ENCODE data around the gene PAX2. TPM values are rescaled to one million over a fixed set of nuclear protein-coding genes. Genes with fewer than 3 reads are reported as not detected.
A peak's percentile ranks its signal among the peaks of the same experiment; 100 is the strongest.

Gene PAX2
- total RNA-seq, 1 donor from 2014 or later: not detected

- Histone ChIP-seq H3K27ac (ENCODE audit: low read depth, low read length) (no peak overlapping the region), H3K9ac (ENCODE audit: low read depth in 1 of 3, low read length in 3 of 3) (no peak overlapping the region), H3K27me3 (ENCODE audit: control insufficient read depth in 3 of 3, insufficient read depth in 3 of 3, low read length in 3 of 3) (peaks cover 61 to 69% (median 66%) of the 10 kb centered on the region in 3 donors), H3K9me3 (ENCODE audit: control insufficient read depth in 3 of 3, low read length in 3 of 3) (no peaks in the 10 kb centered on the region), H3K4me1 (ENCODE audit: control insufficient read depth in 3 of 3, insufficient read depth in 3 of 3, low read length in 3 of 3) (no peaks in the 10 kb centered on the region), H3K4me3 (ENCODE audit: low read length in 3 of 3) (no peak overlapping the region), H3K36me3 (ENCODE audit: control insufficient read depth in 3 of 3, insufficient read depth in 3 of 3, low read length in 3 of 3) (no peaks in the 10 kb centered on the region)
Measured at GRCh38 chr10:100812978-100813377, 67.6 kb downstream of the PAX2 start.

GRCh38 chr10:100814751-100815474, 69.5 kb downstream of the PAX2 start:
- H3K4me1 ChIP-seq (ENCODE audit: control insufficient read depth in 3 of 3, insufficient read depth in 3 of 3, low read length in 3 of 3): no peaks in the 10 kb centered on the region
- H3K9me3 ChIP-seq (ENCODE audit: control insufficient read depth in 3 of 3, low read length in 3 of 3): no peaks in the 10 kb centered on the region
- H3K9ac ChIP-seq (ENCODE audit: low read depth in 1 of 3, low read length in 3 of 3): no peak overlapping the region
- H3K27me3 ChIP-seq (ENCODE audit: control insufficient read depth in 3 of 3, insufficient read depth in 3 of 3, low read length in 3 of 3): peaks cover 52 to 59% (median 53%) of the 10 kb centered on the region in 3 donors
- no peak overlapping the region for H3K27ac ChIP-seq (ENCODE audit: low read depth, low read length)
- H3K4me3 ChIP-seq (ENCODE audit: low read length in 3 of 3): no peak overlapping the region
- no peaks in the 10 kb centered on the region for H3K36me3 ChIP-seq (ENCODE audit: control insufficient read depth in 3 of 3, insufficient read depth in 3 of 3, low read length in 3 of 3)

GRCh38 chr10:100816671-100817070, 71.3 kb downstream of the PAX2 start:
- no peaks in the 10 kb centered on the region for H3K9me3 ChIP-seq (ENCODE audit: control insufficient read depth in 3 of 3, low read length in 3 of 3)
- no peak overlapping the region for H3K9ac ChIP-seq (ENCODE audit: low read depth in 1 of 3, low read length in 3 of 3)
- H3K4me3 ChIP-seq (ENCODE audit: low read length in 3 of 3): no peak overlapping the region
- no peaks in the 10 kb centered on the region for H3K4me1 ChIP-seq (ENCODE audit: control insufficient read depth in 3 of 3, insufficient read depth in 3 of 3, low read length in 3 of 3)
- H3K27ac ChIP-seq (ENCODE audit: low read depth, low read length): no peak overlapping the region
- H3K27me3 ChIP-seq (ENCODE audit: control insufficient read depth in 3 of 3, insufficient read depth in 3 of 3, low read length in 3 of 3): peaks cover 50 to 61% (median 53%) of the 10 kb centered on the region in 3 donors
- H3K36me3 ChIP-seq (ENCODE audit: control insufficient read depth in 3 of 3, insufficient read depth in 3 of 3, low read length in 3 of 3): no peaks in the 10 kb centered on the region

GRCh38 chr10:100817268-100817839, 72.0 kb downstream of the PAX2 start:
- Histone ChIP-seq H3K9ac (ENCODE audit: low read depth in 1 of 3, low read length in 3 of 3) (no peak overlapping the region), H3K4me3 (ENCODE audit: low read length in 3 of 3) (no peak overlapping the region), H3K4me1 (ENCODE audit: control insufficient read depth in 3 of 3, insufficient read depth in 3 of 3, low read length in 3 of 3) (no peaks in the 10 kb centered on the region), H3K36me3 (ENCODE audit: control insufficient read depth in 3 of 3, insufficient read depth in 3 of 3, low read length in 3 of 3) (no peaks in the 10 kb centered on the region), H3K9me3 (ENCODE audit: control insufficient read depth in 3 of 3, low read length in 3 of 3) (no peaks in the 10 kb centered on the region), H3K27ac (ENCODE audit: low read depth, low read length) (no peak overlapping the region), H3K27me3 (ENCODE audit: control insufficient read depth in 3 of 3, insufficient read depth in 3 of 3, low read length in 3 of 3) (peaks cover 47 to 56% (median 48%) of the 10 kb centered on the region in 3 donors)

GRCh38 chr10:100819424-100819823, 74.0 kb downstream of the PAX2 start:
- Histone ChIP-seq H3K36me3 (ENCODE audit: control insufficient read depth in 3 of 3, insufficient read depth in 3 of 3, low read length in 3 of 3) (no peaks in the 10 kb centered on the region), H3K27ac (ENCODE audit: low read depth, low read length) (no peak overlapping the region), H3K9ac (ENCODE audit: low read depth in 1 of 3, low read length in 3 of 3) (no peak overlapping the region), H3K4me1 (ENCODE audit: control insufficient read depth in 3 of 3, insufficient read depth in 3 of 3, low read length in 3 of 3) (no peaks in the 10 kb centered on the region), H3K9me3 (ENCODE audit: control insufficient read depth in 3 of 3, low read length in 3 of 3) (no peaks in the 10 kb centered on the region), H3K4me3 (ENCODE audit: low read length in 3 of 3) (no peak overlapping the region), H3K27me3 (ENCODE audit: control insufficient read depth in 3 of 3, insufficient read depth in 3 of 3, low read length in 3 of 3) (peaks cover 53 to 65% (median 60%) of the 10 kb centered on the region in 3 donors)

- H3K4me1 ChIP-seq (ENCODE audit: control insufficient read depth in 3 of 3, insufficient read depth in 3 of 3, low read length in 3 of 3): peaks cover 6 to 17% (median 15%) of the 10 kb centered on the region in 3 donors
- H3K27ac ChIP-seq (ENCODE audit: low read depth, low read length): no peak overlapping the region
- peaks cover 62 to 75% (median 68%) of the 10 kb centered on the region in 3 donors for H3K27me3 ChIP-seq (ENCODE audit: control insufficient read depth in 3 of 3, insufficient read depth in 3 of 3, low read length in 3 of 3)
- no peaks in the 10 kb centered on the region for H3K9me3 ChIP-seq (ENCODE audit: control insufficient read depth in 3 of 3, low read length in 3 of 3)
- H3K4me3 ChIP-seq (ENCODE audit: low read length in 3 of 3): no peak overlapping the region
- no peaks in the 10 kb centered on the region for H3K36me3 ChIP-seq (ENCODE audit: control insufficient read depth in 3 of 3, insufficient read depth in 3 of 3, low read length in 3 of 3)
- H3K9ac ChIP-seq (ENCODE audit: low read depth in 1 of 3, low read length in 3 of 3): no peak overlapping the region
Measured at GRCh38 chr10:100823194-100823593, 77.8 kb downstream of the PAX2 start.

- H3K27ac ChIP-seq (ENCODE audit: low read depth, low read length): no peak overlapping the region
- H3K4me3 ChIP-seq (ENCODE audit: low read length in 3 of 3): no peak overlapping the region
- no peak overlapping the region for H3K9ac ChIP-seq (ENCODE audit: low read depth in 1 of 3, low read length in 3 of 3)
- H3K4me1 ChIP-seq (ENCODE audit: control insufficient read depth in 3 of 3, insufficient read depth in 3 of 3, low read length in 3 of 3): peaks cover 14 to 25% (median 21%) of the 10 kb centered on the region in 3 donors
- peaks cover 75 to 83% (median 77%) of the 10 kb centered on the region in 3 donors for H3K27me3 ChIP-seq (ENCODE audit: control insufficient read depth in 3 of 3, insufficient read depth in 3 of 3, low read length in 3 of 3)
- H3K9me3 ChIP-seq (ENCODE audit: control insufficient read depth in 3 of 3, low read length in 3 of 3): no peaks in the 10 kb centered on the region
- no peaks in the 10 kb centered on the region for H3K36me3 ChIP-seq (ENCODE audit: control insufficient read depth in 3 of 3, insufficient read depth in 3 of 3, low read length in 3 of 3)
Measured at GRCh38 chr10:100824886-100825285, 79.5 kb downstream of the PAX2 start.

- no peaks in the 10 kb centered on the region for H3K36me3 ChIP-seq (ENCODE audit: control insufficient read depth in 3 of 3, insufficient read depth in 3 of 3, low read length in 3 of 3)
- H3K4me1 ChIP-seq (ENCODE audit: control insufficient read depth in 3 of 3, insufficient read depth in 3 of 3, low read length in 3 of 3): peaks cover 14 to 25% (median 21%) of the 10 kb centered on the region in 3 donors
- no peak overlapping the region for H3K9ac ChIP-seq (ENCODE audit: low read depth in 1 of 3, low read length in 3 of 3)
- no peaks in the 10 kb centered on the region for H3K9me3 ChIP-seq (ENCODE audit: control insufficient read depth in 3 of 3, low read length in 3 of 3)
- no peak overlapping the region for H3K4me3 ChIP-seq (ENCODE audit: low read length in 3 of 3)
- H3K27me3 ChIP-seq (ENCODE audit: control insufficient read depth in 3 of 3, insufficient read depth in 3 of 3, low read length in 3 of 3): peaks cover 80 to 88% (median 82%) of the 10 kb centered on the region in 3 donors
- no peak overlapping the region for H3K27ac ChIP-seq (ENCODE audit: low read depth, low read length)
Measured at GRCh38 chr10:100825325-100825875, 80.0 kb downstream of the PAX2 start.

- Histone ChIP-seq H3K4me1 (ENCODE audit: control insufficient read depth in 3 of 3, insufficient read depth in 3 of 3, low read length in 3 of 3) (peaks cover 14 to 25% (median 21%) of the 10 kb centered on the region in 3 donors), H3K27me3 (ENCODE audit: control insufficient read depth in 3 of 3, insufficient read depth in 3 of 3, low read length in 3 of 3) (peaks cover 83 to 88% (median 87%) of the 10 kb centered on the region in 3 donors), H3K4me3 (ENCODE audit: low read length in 3 of 3) (peak overlapping the region in 1 of 3 donors; percentile 56), H3K9ac (ENCODE audit: low read depth in 1 of 3, low read length in 3 of 3) (no peak overlapping the region), H3K27ac (ENCODE audit: low read depth, low read length) (no peak overlapping the region), H3K9me3 (ENCODE audit: control insufficient read depth in 3 of 3, low read length in 3 of 3) (no peaks in the 10 kb centered on the region), H3K36me3 (ENCODE audit: control insufficient read depth in 3 of 3, insufficient read depth in 3 of 3, low read length in 3 of 3) (no peaks in the 10 kb centered on the region)
Measured at GRCh38 chr10:100826031-100826651, 80.8 kb downstream of the PAX2 start.

GRCh38 chr10:100826661-100826982, 81.2 kb downstream of the PAX2 start:
- peaks cover 85 to 88% (median 88%) of the 10 kb centered on the region in 3 donors for H3K27me3 ChIP-seq (ENCODE audit: control insufficient read depth in 3 of 3, insufficient read depth in 3 of 3, low read length in 3 of 3)
- H3K27ac ChIP-seq (ENCODE audit: low read depth, low read length): no peak overlapping the region
- peak overlapping the region in 2 of 3 donors; percentile 52 to 56 for H3K4me3 ChIP-seq (ENCODE audit: low read length in 3 of 3)

More at GRCh38 chr10:100826661-100826982, 81.2 kb downstream of the PAX2 start:
- Histone ChIP-seq H3K4me1 (ENCODE audit: control insufficient read depth in 3 of 3, insufficient read depth in 3 of 3, low read length in 3 of 3) (peaks cover 14 to 25% (median 21%) of the 10 kb centered on the region in 3 donors), H3K36me3 (ENCODE audit: control insufficient read depth in 3 of 3, insufficient read depth in 3 of 3, low read length in 3 of 3) (no peaks in the 10 kb centered on the region), H3K9me3 (ENCODE audit: control insufficient read depth in 3 of 3, low read length in 3 of 3) (no peaks in the 10 kb centered on the region), H3K9ac (ENCODE audit: low read depth in 1 of 3, low read length in 3 of 3) (peak overlapping the region in 1 of 3 donors; percentile 50)
